ENCODE data around the gene CCDC169.

The CCDC169 gene

DNA sequence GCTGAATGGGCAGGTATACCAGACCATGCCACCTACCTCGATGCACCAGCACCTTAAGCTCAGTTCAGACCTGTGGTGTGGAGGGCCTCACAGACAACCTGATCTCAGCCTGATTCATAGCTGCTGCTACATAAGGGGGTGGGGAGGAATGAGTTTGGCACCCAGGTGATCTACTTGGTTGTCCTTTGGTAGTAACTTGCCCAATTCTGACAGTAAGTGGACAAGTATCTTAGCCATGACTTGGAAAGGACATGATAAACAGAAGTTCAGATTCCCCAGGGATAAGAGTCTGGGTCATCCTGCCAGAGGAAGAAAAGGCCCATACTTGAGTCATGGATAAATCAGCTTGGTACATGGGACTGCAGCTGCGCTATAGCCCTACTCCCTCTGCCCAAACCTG is 54.9 kb downstream of the CCDC169 start:
- DNase-seq (ENCODE audit: low read depth) = no peak

DNA sequence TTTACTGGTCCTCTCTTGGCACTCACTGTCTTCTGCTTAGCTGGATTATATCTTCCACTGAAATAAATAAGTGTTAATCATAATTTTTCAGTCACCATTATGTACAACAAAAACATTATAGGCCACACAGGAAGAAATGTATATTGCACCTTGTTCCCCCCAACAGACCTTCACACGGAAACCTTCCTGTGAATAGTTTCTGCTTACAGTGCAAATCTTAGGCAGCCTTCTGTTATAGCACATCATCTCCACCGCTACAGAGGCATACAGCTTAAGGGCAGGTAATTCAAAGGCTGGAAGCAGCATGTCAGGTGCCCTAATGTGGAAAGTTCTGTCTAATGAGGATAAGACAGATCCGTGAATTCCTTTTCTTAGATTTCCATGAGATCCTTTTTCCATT is 66.4 kb downstream of the CCDC169 start:
- no peak for DNase-seq (ENCODE audit: low read depth)

DNA sequence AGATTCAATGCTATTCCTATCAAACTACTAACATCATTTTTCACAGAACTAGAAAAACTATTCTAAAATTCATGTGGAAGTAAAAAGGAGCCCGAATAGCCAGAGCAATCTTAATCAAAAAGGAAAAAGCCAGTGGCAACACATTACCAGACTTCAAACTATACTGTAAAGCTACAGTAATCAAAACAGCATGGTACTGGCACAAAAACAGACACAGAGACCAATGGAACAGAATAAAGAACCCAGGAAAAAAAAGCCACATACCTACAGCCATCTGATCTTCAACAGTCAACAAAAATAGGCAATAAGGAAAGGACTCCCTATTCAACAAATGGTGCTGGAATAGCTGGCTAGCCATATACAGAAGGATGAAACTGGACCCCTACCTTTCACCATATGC is 72.9 kb downstream of the CCDC169 start:
- no peak for DNase-seq (ENCODE audit: low read depth)

DNA sequence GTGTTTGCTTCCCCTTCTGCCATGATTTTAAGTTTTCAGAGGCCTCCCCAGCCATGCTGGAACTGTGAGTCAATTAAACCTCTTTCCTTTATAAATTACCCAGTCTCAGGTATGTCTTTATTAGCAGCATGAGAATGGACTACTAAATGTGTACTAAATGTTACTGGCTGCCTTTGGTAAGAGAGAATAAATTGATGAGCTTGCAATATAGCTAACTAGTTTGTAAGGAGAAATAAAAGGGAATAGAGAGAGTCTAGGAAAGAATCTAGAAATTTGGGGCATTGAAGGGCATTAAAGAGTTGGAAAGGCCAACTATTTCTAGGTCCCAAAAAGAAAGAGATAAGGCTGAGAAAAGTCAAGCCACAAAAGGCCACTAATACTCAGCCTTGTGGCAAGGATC is 77.7 kb downstream of the CCDC169 start:
- no peak for DNase-seq (ENCODE audit: low read depth)

DNA sequence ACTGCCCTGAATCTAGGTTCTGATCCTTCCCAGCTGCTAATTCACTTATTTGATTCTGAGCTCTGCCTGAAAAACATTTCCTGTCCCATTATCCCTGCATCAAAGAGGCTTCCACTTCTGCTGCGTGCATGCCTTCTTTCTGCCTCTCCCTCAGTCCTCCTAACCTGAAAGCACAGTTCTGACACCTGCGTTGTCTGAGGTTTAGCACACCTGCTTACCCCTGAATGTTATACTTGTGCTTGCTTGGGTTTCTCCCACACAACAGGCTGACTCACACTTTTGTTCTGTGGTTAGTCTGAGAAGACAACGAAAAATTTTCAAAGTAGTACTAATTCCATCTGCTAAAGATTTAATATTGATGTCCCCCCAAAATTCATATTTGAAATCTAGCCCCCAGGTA is 80.2 kb downstream of the CCDC169 start:
- DNase-seq (ENCODE audit: low read depth) = no peak

DNA sequence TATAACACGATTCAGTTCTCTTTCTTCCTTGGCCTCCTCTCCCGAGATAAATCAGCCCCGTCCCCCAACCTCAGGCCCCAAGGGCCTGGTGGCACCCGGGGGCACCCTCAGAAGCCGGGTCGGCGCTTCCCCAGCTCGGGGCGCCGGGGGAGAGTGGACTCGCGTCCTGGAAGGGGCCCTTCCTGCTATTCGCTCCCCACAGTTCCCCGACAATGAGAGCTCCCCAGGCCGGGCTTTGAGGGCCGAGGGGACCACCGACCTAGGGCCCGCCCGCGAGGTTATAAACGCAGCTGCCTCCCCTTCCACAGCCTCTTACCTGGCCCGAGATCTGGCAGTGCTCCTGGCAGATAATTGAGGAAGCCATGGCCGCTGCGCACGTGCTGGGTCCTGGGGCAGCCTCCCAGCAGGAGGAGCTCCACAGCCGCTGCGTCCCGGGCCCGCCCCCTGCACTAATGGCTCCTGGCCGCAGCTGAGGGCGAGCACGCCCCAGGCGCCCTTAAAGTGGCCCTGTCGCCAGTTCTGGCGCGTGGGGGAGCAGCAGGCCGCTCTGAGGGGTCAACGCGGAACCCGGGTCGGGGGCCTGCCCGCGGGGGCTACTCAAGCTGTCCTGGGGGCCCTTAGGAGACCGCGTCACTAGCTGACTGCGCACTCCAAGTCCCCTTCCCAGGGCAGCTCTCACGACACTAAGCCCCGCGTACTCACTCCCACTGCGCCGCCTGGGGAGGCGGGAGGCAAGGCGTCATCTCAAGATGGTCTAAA is 83.3 kb downstream of the CCDC169 start, which contains the start of gene SOHLH2:
TSS of gene SOHLH2 (minus strand) at position 394 of the 759 bp plus-strand sequence. CDS start at position 364, 30 bp downstream.
- no peak for DNase-seq (ENCODE audit: low read depth)

DNA sequence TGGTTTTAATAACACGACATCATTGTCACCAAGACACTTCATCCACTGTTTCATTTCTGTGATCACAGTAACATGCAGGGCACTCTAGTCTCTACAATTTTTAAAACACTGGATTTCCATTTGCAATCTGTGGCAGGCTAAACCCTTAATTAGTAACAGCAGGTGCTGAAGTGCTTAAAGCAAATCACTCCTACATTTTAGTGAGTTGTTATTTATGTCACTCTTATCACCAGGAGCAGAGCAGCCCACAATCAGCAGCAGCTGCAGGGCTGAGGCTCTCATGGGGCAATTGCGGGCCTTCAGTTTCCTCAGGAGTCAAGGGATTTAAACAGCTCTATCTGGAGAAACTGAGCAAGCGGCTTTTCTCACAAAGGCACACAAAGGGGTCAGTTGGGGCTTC is 84.8 kb downstream of the CCDC169 start:
- DNase-seq (ENCODE audit: low read depth) = no peak

DNA sequence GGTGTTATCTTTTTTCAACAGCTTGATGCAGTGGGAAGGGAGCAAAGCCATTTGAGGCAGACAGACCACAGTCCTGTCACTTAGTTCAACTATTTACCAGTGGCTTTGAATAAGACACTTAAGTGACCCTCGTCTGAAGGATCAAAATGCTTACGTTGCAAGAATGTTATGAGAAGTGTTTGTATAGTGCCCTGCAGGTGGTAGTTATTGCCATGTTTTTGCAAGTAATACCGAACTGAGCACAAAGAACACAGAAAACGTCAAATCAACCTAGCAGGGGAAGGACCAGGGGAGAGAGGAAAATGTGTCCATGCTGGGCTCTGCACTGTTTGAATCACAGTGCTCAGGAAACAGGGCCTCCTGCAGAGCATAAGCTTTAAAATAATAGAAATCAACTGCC is 86.0 kb downstream of the CCDC169 start:
- DNase-seq (ENCODE audit: low read depth) = no peak

DNA sequence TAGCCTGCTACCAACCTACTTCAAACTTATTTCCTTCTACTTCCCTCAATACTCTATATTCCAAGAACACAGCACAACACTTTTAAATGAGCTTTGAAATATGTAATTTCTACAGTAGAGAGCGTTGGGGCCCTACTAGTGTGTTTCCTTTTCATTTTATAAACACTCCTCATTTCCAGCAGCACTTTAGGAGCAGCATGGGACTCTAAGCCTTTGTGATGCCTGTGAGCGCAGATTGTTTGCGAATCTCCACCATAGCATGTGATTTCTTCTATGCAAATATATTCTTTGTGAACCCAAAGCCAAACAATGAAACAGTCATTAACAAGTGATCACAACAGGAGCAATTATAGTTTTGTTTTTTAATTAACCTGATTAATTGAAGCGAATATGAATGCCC is 86.9 kb downstream of the CCDC169 start:
- no peak for DNase-seq (ENCODE audit: low read depth)

DNA sequence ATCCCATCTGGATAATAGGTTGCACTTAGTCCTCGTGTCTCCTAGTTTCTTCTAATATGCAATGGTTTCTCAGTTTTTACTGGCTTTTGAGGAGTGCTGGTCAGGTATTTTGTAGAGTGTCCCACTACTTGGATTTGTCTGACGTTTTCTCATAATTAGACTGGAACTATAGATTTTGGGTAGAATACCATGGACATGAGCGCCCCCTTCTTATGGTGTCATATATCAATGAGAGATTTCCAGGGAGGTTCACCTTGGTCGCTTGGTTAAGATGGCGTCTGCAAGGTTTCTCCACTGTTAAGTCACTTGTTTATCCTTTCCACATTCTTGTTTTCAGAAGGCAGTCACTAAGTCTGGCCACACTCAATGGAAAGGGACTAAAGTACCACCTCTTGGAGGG is 89.9 kb downstream of the CCDC169 start:
- DNase-seq (ENCODE audit: low read depth) = no peak

DNA sequence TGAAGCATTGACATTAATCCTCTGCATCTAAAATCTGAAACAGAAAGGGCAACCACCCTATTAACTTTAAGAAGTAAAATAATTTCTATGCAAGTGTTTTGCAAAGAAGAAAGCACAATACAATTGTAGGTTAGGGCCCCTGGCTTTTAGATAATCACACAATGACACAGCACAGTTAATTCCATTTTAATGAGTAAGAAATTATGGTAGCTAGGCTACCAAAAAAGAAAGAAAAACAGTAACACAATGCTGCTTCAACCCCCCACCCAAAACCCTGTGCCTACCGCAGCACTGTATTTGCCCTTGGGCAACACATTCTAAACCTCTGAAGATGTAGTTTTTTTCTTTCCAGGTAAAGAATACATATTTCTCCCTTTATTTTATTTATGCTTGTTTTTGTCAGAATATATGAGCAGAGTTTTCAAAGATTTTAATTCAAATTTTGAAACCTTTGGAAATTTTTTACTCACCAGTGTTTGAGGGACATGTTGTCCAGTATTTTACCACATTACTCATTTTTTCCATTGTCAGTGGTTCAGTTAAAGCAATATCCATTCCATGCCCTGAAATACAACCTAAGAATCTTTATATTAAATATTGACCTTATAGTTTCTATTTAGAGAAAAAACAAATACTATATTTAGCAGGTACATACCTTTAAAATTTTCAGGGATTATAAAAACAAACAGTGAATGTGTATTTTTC is 104.3 kb downstream of the CCDC169 start:
- peak; percentile 5 for DNase-seq (ENCODE audit: low read depth)

DNA sequence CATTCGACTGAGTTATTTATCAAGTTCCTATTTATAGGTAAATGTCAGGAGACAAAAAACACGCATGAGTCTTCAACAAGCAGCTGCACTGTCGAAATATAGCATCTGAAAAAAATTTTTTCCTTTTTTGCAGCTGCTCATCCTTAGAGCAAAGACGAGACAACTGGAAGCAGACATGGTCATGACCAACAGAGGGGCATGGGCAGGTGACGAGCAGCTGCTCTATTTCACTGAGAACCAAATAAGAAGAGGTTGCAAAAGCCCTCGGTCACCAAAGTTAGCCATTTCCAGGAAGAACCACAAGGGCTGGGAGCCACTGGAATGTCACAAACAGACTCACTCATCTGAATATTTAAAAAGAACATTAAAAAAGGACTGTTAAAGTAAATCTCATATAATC is 105.4 kb downstream of the CCDC169 start:
- DNase-seq (ENCODE audit: low read depth) = no peak

DNA sequence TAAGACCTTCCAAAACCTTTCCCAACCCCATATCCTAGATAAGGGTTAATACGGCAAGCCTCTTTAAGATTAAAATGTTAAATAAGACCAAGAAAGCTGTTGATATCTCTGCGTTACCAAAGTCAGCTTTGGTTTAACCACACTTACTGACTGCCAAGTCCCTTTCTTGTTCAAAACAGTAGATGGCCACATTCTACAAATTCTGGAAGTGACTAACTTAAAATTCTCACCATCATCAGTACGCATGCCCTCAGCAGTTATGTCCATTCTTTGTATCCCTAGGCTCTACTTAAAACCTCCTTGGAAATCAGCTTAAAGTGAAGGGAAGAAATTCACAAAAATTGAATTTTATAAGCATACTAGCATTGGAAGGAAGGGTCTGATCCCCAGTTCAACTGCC is 106.8 kb downstream of the CCDC169 start:
- DNase-seq (ENCODE audit: low read depth) = no peak

DNA sequence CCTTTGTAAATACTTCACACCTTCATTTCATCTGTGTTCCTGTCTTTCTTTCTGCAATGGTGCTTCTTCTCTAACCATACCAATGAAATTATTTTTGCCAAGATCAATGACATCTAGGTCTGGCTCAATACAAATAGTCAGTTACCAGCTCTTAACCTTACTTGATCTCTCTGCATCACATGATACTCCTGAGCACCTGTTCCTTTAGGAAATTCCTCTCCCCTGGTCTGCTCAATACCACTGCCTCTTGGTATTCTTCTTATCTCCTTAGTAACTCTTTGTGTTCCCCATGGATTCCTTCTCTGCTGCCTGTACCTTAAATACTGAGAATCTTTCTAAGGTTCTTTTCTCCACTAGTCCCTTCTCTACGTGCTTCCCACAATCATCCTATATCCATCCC is 109.2 kb downstream of the CCDC169 start:
- no peak for DNase-seq (ENCODE audit: low read depth)

DNA sequence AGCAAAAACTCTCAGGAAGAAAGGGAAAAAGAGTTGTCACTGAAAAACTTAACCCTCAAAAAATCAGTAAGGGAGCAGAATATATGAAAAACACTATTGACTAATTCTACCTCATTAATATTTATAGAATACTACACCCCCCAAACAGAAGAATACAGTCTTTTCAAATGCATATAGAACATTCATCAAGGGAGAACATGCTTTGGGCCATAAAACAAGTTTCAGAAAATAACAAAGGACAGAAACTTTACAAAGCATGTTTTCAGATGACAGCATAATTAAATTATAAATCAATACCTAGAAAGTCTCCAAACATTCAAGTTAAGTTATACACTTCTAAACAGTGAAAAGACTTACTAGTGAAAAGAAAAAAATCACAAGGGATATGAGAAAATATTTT is 113.7 kb downstream of the CCDC169 start:
- DNase-seq (ENCODE audit: low read depth) = no peak
